H1 (cell line): ENCODE measurements around the gene RBM6. TPM values are rescaled to one million over a fixed set of nuclear protein-coding genes. Genes with fewer than 3 reads are reported as not detected.

Source experiments
- E2F6 ChIP-seq: IDR thresholded peaks from 2 replicates; pipeline ENCODE4 v1.6.1; 2012; ENCODE audit warnings: inconsistent platforms
- MAX ChIP-seq: IDR thresholded peaks from 2 replicates; pipeline ENCODE4 v1.6.1; 2012; ENCODE audit warnings: inconsistent platforms
- RBBP5 ChIP-seq: IDR thresholded peaks from 2 replicates; pipeline ENCODE4 v1.7.1; 2012; ENCODE audit warnings: low read depth, mild to moderate bottlenecking, inconsistent platforms, low read length, moderate library complexity, borderline replicate concordance
- TEAD4 ChIP-seq: IDR thresholded peaks from 2 replicates; pipeline ENCODE4 v1.6.1; 2012; ENCODE audit warnings: low read depth, low read length, inconsistent platforms, mixed read lengths
- polyA plus RNA-seq, 7 experiments: library from polyadenylated mRNA; depleted of rRNA in 3 of 7; stranded (reverse) in 5 of 7; unstranded in 2 of 7; fragments of >200 nt in 5 of 7; fragments of 200-250 nt in 2 of 7; gene quantifications; 1 replicate in 5 of 7; 2 replicates in 1 of 7; 4 replicates in 1 of 7; pipeline versions ENCODE4 v1.2.1 to v1.2.3, GENCODE V29; 2011 to 2013; ENCODE audit warnings: missing spikeins in 2 of 7, mixed read lengths in 2 of 7
- total RNA-seq: library from RNA; stranded (reverse); fragmentation: NEBNext Ultra II Directional; extraction: Animal tissue kit (Norgen Biotek cat#: 25700); gene quantifications from 2 replicates; pipeline ENCODE4 v1.2.1, GENCODE V29; 2021

The RBM6 gene
- total and polyA plus RNA-seq, 2 of the 8 experiments (the other 6 are each of a cell fraction or from before 2014, with no cell fraction given) = 30.6 to 80.1 TPM

- no peak for TF ChIP-seq TEAD4
- TF ChIP-seq RBBP5 = no peak
- no peak for TF ChIP-seq MAX
- no peak for TF ChIP-seq E2F6
- TF ChIP-seq, all 59 proteins: peak for 0
These were observed 38.3 kb upstream of the RBM6 start (continued) for GRCh38 chr3:49901366-49902339.
